Measurements from ENCODE around the gene MAS1. TPM values are rescaled to one million over a fixed set of nuclear protein-coding genes. Genes with fewer than 3 reads are reported as not detected.

MAS1 gene
- total and polyA plus RNA-seq, 2 experiments from 2014 or later = not detected

GRCh38 chr6:159931112-159931511 is 40.3 kb downstream of the MAS1 start:
- H3K36me3 ChIP-seq (ENCODE audit: low read depth) = no peaks in the 10 kb centered on the region
- TF ChIP-seq EZH2phosphoT487 (IDR thresholded peaks at IDR 0.05; ENCODE audit: insufficient read depth, low read depth) = no peak
- no peak for TF ChIP-seq EZH2 (IDR thresholded peaks at IDR 0.05; ENCODE audit: insufficient read depth, poor library complexity, severe bottlenecking)
- no peaks in the 10 kb centered on the region for H3K9me3 ChIP-seq (ENCODE audit: low read depth)
- H3K9ac ChIP-seq = no peak overlapping the region
- no peaks in the 10 kb centered on the region for H3K27me3 ChIP-seq (replicated peaks; ENCODE audit: insufficient read depth)
- WGBS, 2 experiments (ENCODE audit: low coverage in 1 of 2, low lambda C conversion rate in 2 of 2, missing lambda C conversion rate in 2 of 2) = 70 to 71% methylated on average over 3 of the region's 3 CpGs
- no peak for DNase-seq
- in situ Hi-C loops (cut with MboI) = no loop called here
- H3K4me2 ChIP-seq (ENCODE audit: unreplicated experiment) = no peak overlapping the region
- peaks cover 13% of the 10 kb centered on the region for H3F3A ChIP-seq (ENCODE audit: insufficient read depth)
- H3K9me2 ChIP-seq (ENCODE audit: insufficient read depth) = no peaks in the 10 kb centered on the region
- H3K4me3 ChIP-seq = no peak overlapping the region
- H3K79me2 ChIP-seq (ENCODE audit: insufficient read depth) = no peaks in the 10 kb centered on the region
- H3K27ac ChIP-seq = no peak overlapping the region
- no peak overlapping the region for H2AFZ ChIP-seq
- peaks cover 7% of the 10 kb centered on the region; the same call in 1 of the 2 replicates for H3K4me1 ChIP-seq (ENCODE audit: insufficient read depth)
- no peaks in the 10 kb centered on the region for H4K20me1 ChIP-seq (ENCODE audit: insufficient read depth)

- 66 to 80% methylated on average over 4 of the region's 4 CpGs for WGBS, 2 experiments (ENCODE audit: low coverage in 1 of 2, low lambda C conversion rate in 2 of 2, missing lambda C conversion rate in 2 of 2)
- Histone ChIP-seq H3F3A (ENCODE audit: insufficient read depth) (peaks cover 14% of the 10 kb centered on the region), H3K36me3 (ENCODE audit: low read depth) (no peaks in the 10 kb centered on the region), H3K9me3 (ENCODE audit: low read depth) (no peaks in the 10 kb centered on the region), H3K9ac (no peak overlapping the region), H3K4me2 (ENCODE audit: unreplicated experiment) (no peak overlapping the region), H4K20me1 (ENCODE audit: insufficient read depth) (no peaks in the 10 kb centered on the region), H3K4me1 (ENCODE audit: insufficient read depth) (peaks cover 7% of the 10 kb centered on the region; the same call in 1 of the 2 replicates), H2AFZ (no peak overlapping the region), H3K9me2 (ENCODE audit: insufficient read depth) (no peaks in the 10 kb centered on the region), H3K27ac (no peak overlapping the region), H3K27me3 (replicated peaks; ENCODE audit: insufficient read depth) (no peaks in the 10 kb centered on the region), H3K4me3 (no peak overlapping the region), H3K79me2 (ENCODE audit: insufficient read depth) (no peaks in the 10 kb centered on the region)
- in situ Hi-C loops (cut with MboI) = no loop called here
- no peak for DNase-seq
- TF ChIP-seq EZH2phosphoT487 (IDR thresholded peaks at IDR 0.05; ENCODE audit: insufficient read depth, low read depth) (no peak), EZH2 (IDR thresholded peaks at IDR 0.05; ENCODE audit: insufficient read depth, poor library complexity, severe bottlenecking) (no peak)
Measured at GRCh38 chr6:159931846-159932245, 41.1 kb downstream of the MAS1 start.

- no peak for DNase-seq
- in situ Hi-C loops (cut with MboI) = no loop called here
- Histone ChIP-seq H2AFZ (no peak overlapping the region), H3K9ac (no peak overlapping the region), H3K27me3 (replicated peaks; ENCODE audit: insufficient read depth) (no peaks in the 10 kb centered on the region), H3K4me2 (ENCODE audit: unreplicated experiment) (no peak overlapping the region), H3K27ac (no peak overlapping the region), H3K9me2 (ENCODE audit: insufficient read depth) (no peaks in the 10 kb centered on the region), H3F3A (ENCODE audit: insufficient read depth) (peaks cover 14% of the 10 kb centered on the region), H3K79me2 (ENCODE audit: insufficient read depth) (no peaks in the 10 kb centered on the region), H3K4me1 (ENCODE audit: insufficient read depth) (peaks cover 7% of the 10 kb centered on the region; the same call in 1 of the 2 replicates), H4K20me1 (ENCODE audit: insufficient read depth) (no peaks in the 10 kb centered on the region), H3K4me3 (no peak overlapping the region), H3K36me3 (ENCODE audit: low read depth) (no peaks in the 10 kb centered on the region), H3K9me3 (ENCODE audit: low read depth) (no peaks in the 10 kb centered on the region)
- TF ChIP-seq EZH2 (IDR thresholded peaks at IDR 0.05; ENCODE audit: insufficient read depth, poor library complexity, severe bottlenecking) = no peak
- WGBS, 2 experiments (ENCODE audit: low coverage in 1 of 2, low lambda C conversion rate in 2 of 2, missing lambda C conversion rate in 2 of 2) = 74 to 75% methylated on average over 1 of the region's 1 CpG
Measured at GRCh38 chr6:159933077-159933476, 42.3 kb downstream of the MAS1 start.

GRCh38 chr6:159934181-159934580 is 43.4 kb downstream of the MAS1 start:
- TF ChIP-seq EZH2 (IDR thresholded peaks at IDR 0.05; ENCODE audit: insufficient read depth, poor library complexity, severe bottlenecking) (no peak), EZH2phosphoT487 (IDR thresholded peaks at IDR 0.05; ENCODE audit: insufficient read depth, low read depth) (no peak)
- Histone ChIP-seq H3K27ac (no peak overlapping the region), H4K20me1 (ENCODE audit: insufficient read depth) (no peaks in the 10 kb centered on the region), H3K4me3 (no peak overlapping the region), H3K9ac (no peak overlapping the region), H3K4me2 (ENCODE audit: unreplicated experiment) (no peak overlapping the region), H3K9me3 (ENCODE audit: low read depth) (no peaks in the 10 kb centered on the region), H3K27me3 (replicated peaks; ENCODE audit: insufficient read depth) (no peaks in the 10 kb centered on the region), H2AFZ (no peak overlapping the region), H3K36me3 (ENCODE audit: low read depth) (no peaks in the 10 kb centered on the region), H3K79me2 (ENCODE audit: insufficient read depth) (no peaks in the 10 kb centered on the region), H3F3A (ENCODE audit: insufficient read depth) (peaks cover 14% of the 10 kb centered on the region), H3K9me2 (ENCODE audit: insufficient read depth) (no peaks in the 10 kb centered on the region), H3K4me1 (ENCODE audit: insufficient read depth) (peaks cover 7% of the 10 kb centered on the region; the same call in 1 of the 2 replicates)
- 85% methylated on average over 4 of the region's 4 CpGs for WGBS, 2 experiments (ENCODE audit: low coverage in 1 of 2, low lambda C conversion rate in 2 of 2, missing lambda C conversion rate in 2 of 2)
- DNase-seq = peak; percentile 39
- in situ Hi-C loops (cut with MboI) = no loop called here

- Histone ChIP-seq H3K79me2 (ENCODE audit: insufficient read depth) (no peaks in the 10 kb centered on the region), H3K27ac (no peak overlapping the region), H3K9me3 (ENCODE audit: low read depth) (no peaks in the 10 kb centered on the region), H3K9ac (no peak overlapping the region), H2AFZ (no peak overlapping the region), H3K27me3 (replicated peaks; ENCODE audit: insufficient read depth) (no peaks in the 10 kb centered on the region), H3F3A (ENCODE audit: insufficient read depth) (peaks cover 14% of the 10 kb centered on the region), H3K9me2 (ENCODE audit: insufficient read depth) (no peaks in the 10 kb centered on the region), H3K36me3 (ENCODE audit: low read depth) (no peaks in the 10 kb centered on the region), H3K4me3 (no peak overlapping the region), H3K4me2 (ENCODE audit: unreplicated experiment) (no peak overlapping the region), H4K20me1 (ENCODE audit: insufficient read depth) (no peaks in the 10 kb centered on the region), H3K4me1 (ENCODE audit: insufficient read depth) (peaks cover 7% of the 10 kb centered on the region; the same call in 1 of the 2 replicates)
- WGBS, 2 experiments (ENCODE audit: low coverage in 1 of 2, low lambda C conversion rate in 2 of 2, missing lambda C conversion rate in 2 of 2) = 0 to 4% methylated on average over 2 of the region's 2 CpGs
- in situ Hi-C loops (cut with MboI) = no loop called here
- TF ChIP-seq EZH2 (IDR thresholded peaks at IDR 0.05; ENCODE audit: insufficient read depth, poor library complexity, severe bottlenecking) = no peak
- TF ChIP-seq EZH2phosphoT487 (IDR thresholded peaks at IDR 0.05; ENCODE audit: insufficient read depth, low read depth) = no peak
- DNase-seq = peak; percentile 51
Measured at GRCh38 chr6:159935065-159935464, 44.3 kb downstream of the MAS1 start.

Data from GM23248 (cell line).